Neural cell (in vitro differentiated cells): ENCODE results near the gene SELL.
"Not testable (repeated sequence)": the region's sequence is repeated elsewhere in the genome, so short reads cannot be mapped to it uniquely, and the experiment has no call there.

Experiments used
- EZH2 ChIP-seq: fragments of 200-600, 300-800 bp; shearing (Covaris generic), sonication (generic); IDR thresholded peaks from 2 replicates; pipeline ENCODE4 v1.6.1; 2014; ENCODE audit warnings: antibody characterized with exemption, low read length, borderline replicate concordance, mild to moderate bottlenecking; ENCODE audit not compliant: insufficient read depth, poor library complexity, severe bottlenecking
- POLR2AphosphoS5 ChIP-seq: IDR thresholded peaks from 2 replicates; pipeline ENCODE4 v1.6.1; 2012
- RAD21 ChIP-seq: fragments of 450-650 bp; conservative IDR thresholded peaks from 2 replicates; pipeline ENCODE4 v1.6.1; 2014; ENCODE audit warnings: antibody characterized with exemption, mild to moderate bottlenecking, moderate library complexity
- TF ChIP-seq, protein P1 (sequence below): fragments of 450-650 bp; IDR thresholded peaks from 2 replicates; pipeline ENCODE4 v1.5.1; 2014; ENCODE audit warnings: antibody characterized with exemption, mild to moderate bottlenecking, moderate library complexity; ENCODE audit not compliant: poor library complexity, severe bottlenecking

DNA sequence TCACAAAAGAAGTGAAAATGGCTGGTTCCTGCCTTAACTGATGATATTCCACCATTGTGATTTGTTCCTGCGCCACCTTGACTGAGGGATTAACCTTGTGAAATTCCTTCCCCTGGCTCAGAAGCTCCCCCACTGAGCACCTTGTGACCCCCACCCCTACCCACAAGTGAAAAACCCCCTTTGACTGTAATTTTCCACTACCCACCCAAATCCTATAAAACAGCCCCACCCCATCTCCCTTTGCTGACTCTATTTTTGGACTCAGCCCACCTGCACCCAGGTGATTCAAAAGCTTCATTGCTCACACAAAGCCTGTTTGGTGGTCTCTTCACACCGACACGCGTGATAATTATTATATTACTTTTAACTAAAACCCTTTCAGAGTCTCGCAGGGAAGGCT, 23.0 kb downstream of the SELL start:
- TF ChIP-seq, protein P1, sequence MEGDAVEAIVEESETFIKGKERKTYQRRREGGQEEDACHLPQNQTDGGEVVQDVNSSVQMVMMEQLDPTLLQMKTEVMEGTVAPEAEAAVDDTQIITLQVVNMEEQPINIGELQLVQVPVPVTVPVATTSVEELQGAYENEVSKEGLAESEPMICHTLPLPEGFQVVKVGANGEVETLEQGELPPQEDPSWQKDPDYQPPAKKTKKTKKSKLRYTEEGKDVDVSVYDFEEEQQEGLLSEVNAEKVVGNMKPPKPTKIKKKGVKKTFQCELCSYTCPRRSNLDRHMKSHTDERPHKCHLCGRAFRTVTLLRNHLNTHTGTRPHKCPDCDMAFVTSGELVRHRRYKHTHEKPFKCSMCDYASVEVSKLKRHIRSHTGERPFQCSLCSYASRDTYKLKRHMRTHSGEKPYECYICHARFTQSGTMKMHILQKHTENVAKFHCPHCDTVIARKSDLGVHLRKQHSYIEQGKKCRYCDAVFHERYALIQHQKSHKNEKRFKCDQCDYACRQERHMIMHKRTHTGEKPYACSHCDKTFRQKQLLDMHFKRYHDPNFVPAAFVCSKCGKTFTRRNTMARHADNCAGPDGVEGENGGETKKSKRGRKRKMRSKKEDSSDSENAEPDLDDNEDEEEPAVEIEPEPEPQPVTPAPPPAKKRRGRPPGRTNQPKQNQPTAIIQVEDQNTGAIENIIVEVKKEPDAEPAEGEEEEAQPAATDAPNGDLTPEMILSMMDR = not testable (repeated sequence)
- TF ChIP-seq POLR2AphosphoS5, EZH2, RAD21: not testable (repeated sequence)
